ENCODE results near the gene ABCC10. TPM values are rescaled to one million over a fixed set of nuclear protein-coding genes. Genes with fewer than 3 reads are reported as not detected.

The ABCC10 gene
- total RNA-seq, 1 experiment from 2014 or later, result 25.5 TPM

DNA sequence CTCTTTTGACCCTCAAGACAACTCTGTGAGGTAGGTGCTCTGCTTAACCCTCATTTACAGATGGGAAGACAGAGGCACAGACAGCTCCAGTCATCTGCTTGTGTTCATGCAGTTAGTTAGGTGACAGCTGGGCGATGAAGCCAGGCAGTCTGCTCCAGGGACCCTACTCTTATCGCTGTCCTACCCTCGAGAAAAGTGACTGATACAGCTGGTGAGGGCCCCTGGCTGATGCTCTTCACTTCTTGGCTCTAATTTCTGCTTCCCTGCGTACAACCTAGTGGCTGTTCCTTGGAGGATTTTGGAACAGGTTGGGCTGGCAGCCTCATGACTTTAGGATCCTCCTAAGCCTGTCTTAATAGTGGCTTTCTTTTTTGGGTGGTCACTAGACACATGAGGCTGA lies 40.9 kb downstream of the ABCC10 start:
- peaks cover 6% of the 10 kb centered on the region for H3K27me3 Mint-ChIP-seq (ENCODE audit: low read depth)

GRCh38 chr6:43468748-43469681 lies 41.7 kb downstream of the ABCC10 start:
- POLR2A ChIA-PET, result no interaction called here
- Mint-ChIP-seq H3K4me1 (peaks cover 13% of the 10 kb centered on the region), H3K4me3 (no peak overlapping the region), H3K27ac (no peak overlapping the region), H3K27me3 (ENCODE audit: low read depth) (peaks cover 1% of the 10 kb centered on the region), H3K36me3 (no peaks in the 10 kb centered on the region), H3K9me3 (no peaks in the 10 kb centered on the region)
- ATAC-seq, result peak; percentile 70
- CTCF ChIA-PET, result interaction anchor here (1.0 to 1.4 kb wide), 3 partner anchors 13 to 182 kb away, joined by 3 to 8 read pairs (median 3); no protein-coding TSS in a partner anchor
- no peak for DNase-seq (ENCODE audit: low spot score)
- TF ChIP-seq ZNF263 (CRISPR knock-in tag; IDR thresholded peaks at IDR 0.05; ENCODE audit: low read depth), result no peak
- no peak for TF ChIP-seq HMGA2 (CRISPR knock-in tag; IDR thresholded peaks at IDR 0.05)

More for the DNA sequence above, 40.9 kb downstream of the ABCC10 start:
- ChIA-PET CTCF (no interaction called here), POLR2A (no interaction called here)
- Mint-ChIP-seq H3K27ac (no peak overlapping the region), H3K4me3 (no peak overlapping the region), H3K4me1 (peaks cover 14% of the 10 kb centered on the region), H3K36me3 (no peaks in the 10 kb centered on the region), H3K9me3 (no peaks in the 10 kb centered on the region)
- no peak for DNase-seq (ENCODE audit: low spot score)
- TF ChIP-seq, protein P1, sequence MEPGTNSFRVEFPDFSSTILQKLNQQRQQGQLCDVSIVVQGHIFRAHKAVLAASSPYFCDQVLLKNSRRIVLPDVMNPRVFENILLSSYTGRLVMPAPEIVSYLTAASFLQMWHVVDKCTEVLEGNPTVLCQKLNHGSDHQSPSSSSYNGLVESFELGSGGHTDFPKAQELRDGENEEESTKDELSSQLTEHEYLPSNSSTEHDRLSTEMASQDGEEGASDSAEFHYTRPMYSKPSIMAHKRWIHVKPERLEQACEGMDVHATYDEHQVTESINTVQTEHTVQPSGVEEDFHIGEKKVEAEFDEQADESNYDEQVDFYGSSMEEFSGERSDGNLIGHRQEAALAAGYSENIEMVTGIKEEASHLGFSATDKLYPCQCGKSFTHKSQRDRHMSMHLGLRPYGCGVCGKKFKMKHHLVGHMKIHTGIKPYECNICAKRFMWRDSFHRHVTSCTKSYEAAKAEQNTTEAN (CRISPR knock-in tag; IDR thresholded peaks at IDR 0.05), result no peak
- TF ChIP-seq, protein P2, sequence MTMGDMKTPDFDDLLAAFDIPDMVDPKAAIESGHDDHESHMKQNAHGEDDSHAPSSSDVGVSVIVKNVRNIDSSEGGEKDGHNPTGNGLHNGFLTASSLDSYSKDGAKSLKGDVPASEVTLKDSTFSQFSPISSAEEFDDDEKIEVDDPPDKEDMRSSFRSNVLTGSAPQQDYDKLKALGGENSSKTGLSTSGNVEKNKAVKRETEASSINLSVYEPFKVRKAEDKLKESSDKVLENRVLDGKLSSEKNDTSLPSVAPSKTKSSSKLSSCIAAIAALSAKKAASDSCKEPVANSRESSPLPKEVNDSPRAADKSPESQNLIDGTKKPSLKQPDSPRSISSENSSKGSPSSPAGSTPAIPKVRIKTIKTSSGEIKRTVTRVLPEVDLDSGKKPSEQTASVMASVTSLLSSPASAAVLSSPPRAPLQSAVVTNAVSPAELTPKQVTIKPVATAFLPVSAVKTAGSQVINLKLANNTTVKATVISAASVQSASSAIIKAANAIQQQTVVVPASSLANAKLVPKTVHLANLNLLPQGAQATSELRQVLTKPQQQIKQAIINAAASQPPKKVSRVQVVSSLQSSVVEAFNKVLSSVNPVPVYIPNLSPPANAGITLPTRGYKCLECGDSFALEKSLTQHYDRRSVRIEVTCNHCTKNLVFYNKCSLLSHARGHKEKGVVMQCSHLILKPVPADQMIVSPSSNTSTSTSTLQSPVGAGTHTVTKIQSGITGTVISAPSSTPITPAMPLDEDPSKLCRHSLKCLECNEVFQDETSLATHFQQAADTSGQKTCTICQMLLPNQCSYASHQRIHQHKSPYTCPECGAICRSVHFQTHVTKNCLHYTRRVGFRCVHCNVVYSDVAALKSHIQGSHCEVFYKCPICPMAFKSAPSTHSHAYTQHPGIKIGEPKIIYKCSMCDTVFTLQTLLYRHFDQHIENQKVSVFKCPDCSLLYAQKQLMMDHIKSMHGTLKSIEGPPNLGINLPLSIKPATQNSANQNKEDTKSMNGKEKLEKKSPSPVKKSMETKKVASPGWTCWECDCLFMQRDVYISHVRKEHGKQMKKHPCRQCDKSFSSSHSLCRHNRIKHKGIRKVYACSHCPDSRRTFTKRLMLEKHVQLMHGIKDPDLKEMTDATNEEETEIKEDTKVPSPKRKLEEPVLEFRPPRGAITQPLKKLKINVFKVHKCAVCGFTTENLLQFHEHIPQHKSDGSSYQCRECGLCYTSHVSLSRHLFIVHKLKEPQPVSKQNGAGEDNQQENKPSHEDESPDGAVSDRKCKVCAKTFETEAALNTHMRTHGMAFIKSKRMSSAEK (CRISPR knock-in tag; IDR thresholded peaks at IDR 0.05; ENCODE audit: borderline replicate concordance), result no peak
- TF ChIP-seq ESRRA (CRISPR knock-in tag; IDR thresholded peaks at IDR 0.05; ENCODE audit: borderline replicate concordance), result no peak
- TF ChIP-seq NR1H2 (CRISPR knock-in tag; IDR thresholded peaks at IDR 0.05), result no peak
- TF ChIP-seq, protein P3, sequence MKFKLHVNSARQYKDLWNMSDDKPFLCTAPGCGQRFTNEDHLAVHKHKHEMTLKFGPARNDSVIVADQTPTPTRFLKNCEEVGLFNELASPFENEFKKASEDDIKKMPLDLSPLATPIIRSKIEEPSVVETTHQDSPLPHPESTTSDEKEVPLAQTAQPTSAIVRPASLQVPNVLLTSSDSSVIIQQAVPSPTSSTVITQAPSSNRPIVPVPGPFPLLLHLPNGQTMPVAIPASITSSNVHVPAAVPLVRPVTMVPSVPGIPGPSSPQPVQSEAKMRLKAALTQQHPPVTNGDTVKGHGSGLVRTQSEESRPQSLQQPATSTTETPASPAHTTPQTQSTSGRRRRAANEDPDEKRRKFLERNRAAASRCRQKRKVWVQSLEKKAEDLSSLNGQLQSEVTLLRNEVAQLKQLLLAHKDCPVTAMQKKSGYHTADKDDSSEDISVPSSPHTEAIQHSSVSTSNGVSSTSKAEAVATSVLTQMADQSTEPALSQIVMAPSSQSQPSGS (CRISPR knock-in tag; IDR thresholded peaks at IDR 0.05; ENCODE audit: borderline replicate concordance, low read depth), result no peak
- TF ChIP-seq, protein P4, sequence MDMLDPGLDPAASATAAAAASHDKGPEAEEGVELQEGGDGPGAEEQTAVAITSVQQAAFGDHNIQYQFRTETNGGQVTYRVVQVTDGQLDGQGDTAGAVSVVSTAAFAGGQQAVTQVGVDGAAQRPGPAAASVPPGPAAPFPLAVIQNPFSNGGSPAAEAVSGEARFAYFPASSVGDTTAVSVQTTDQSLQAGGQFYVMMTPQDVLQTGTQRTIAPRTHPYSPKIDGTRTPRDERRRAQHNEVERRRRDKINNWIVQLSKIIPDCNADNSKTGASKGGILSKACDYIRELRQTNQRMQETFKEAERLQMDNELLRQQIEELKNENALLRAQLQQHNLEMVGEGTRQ (CRISPR knock-in tag; IDR thresholded peaks at IDR 0.05), result no peak
- no peak for TF ChIP-seq HMGA2 (CRISPR knock-in tag; IDR thresholded peaks at IDR 0.05)
- no peak for TF ChIP-seq CDX4 (CRISPR knock-in tag; IDR thresholded peaks at IDR 0.05; ENCODE audit: borderline replicate concordance)
- no peak for ATAC-seq

DNA sequence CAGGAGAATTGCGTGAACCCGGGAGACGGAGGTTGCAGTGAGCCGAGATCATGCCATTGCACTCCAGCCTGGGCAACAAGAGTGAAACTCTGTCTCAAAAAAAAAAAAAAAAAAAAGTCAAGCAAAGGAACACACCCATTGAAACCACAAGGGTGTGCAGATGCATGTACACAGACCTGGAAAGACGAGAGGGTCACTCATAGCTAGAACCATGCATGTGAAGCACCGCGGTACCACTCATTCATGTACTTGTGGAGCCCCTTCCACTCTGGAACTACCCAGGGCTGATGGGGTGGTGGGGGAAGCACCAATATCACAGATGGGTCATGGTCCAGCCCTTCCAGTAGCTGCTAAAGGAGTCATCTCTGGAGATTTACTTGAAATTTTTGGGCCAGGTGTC lies 42.6 kb downstream of the ABCC10 start:
- Mint-ChIP-seq H3K27ac (no peak overlapping the region), H3K9me3 (no peaks in the 10 kb centered on the region), H3K4me1 (peaks cover 12% of the 10 kb centered on the region), H3K36me3 (no peaks in the 10 kb centered on the region), H3K4me3 (no peak overlapping the region), H3K27me3 (ENCODE audit: low read depth) (no peaks in the 10 kb centered on the region; the same call in 1 of the 2 replicates)
- ATAC-seq (no peak), DNase-seq (ENCODE audit: low spot score) (no peak)
- POLR2A ChIA-PET, result no interaction called here
- CTCF ChIA-PET, result interaction anchor here (1.0 to 1.4 kb wide), 3 partner anchors 14 to 183 kb away, joined by 3 to 8 read pairs (median 3); no protein-coding TSS in a partner anchor
- TF ChIP-seq NFYB (CRISPR knock-in tag; conservative IDR thresholded peaks at IDR 0.05; ENCODE audit: low read depth) (no peak), AFF4 (CRISPR knock-in tag; IDR thresholded peaks at IDR 0.05; ENCODE audit: borderline replicate concordance) (no peak), FOXP1 (CRISPR knock-in tag; IDR thresholded peaks at IDR 0.05; ENCODE audit: borderline replicate concordance) (no peak), SMAD4 (CRISPR knock-in tag; IDR thresholded peaks at IDR 0.05) (no peak), ZNF219 (CRISPR knock-in tag; IDR thresholded peaks at IDR 0.05; ENCODE audit: borderline replicate concordance) (no peak), NR1H2 (CRISPR knock-in tag; IDR thresholded peaks at IDR 0.05) (no peak)
- TF ChIP-seq, protein P5, sequence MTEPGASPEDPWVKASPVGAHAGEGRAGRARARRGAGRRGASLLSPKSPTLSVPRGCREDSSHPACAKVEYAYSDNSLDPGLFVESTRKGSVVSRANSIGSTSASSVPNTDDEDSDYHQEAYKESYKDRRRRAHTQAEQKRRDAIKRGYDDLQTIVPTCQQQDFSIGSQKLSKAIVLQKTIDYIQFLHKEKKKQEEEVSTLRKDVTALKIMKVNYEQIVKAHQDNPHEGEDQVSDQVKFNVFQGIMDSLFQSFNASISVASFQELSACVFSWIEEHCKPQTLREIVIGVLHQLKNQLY (CRISPR knock-in tag; IDR thresholded peaks at IDR 0.05), result no peak
